Skeletal muscle cell (primary cell): ENCODE results near the gene TNS4.
A peak's percentile ranks its signal among the peaks of the same experiment; 100 is the strongest.

ENCODE experiments used
- DNase-seq: peaks from one replicate; pipeline ENCODE4 v3.0.0-alpha.2; 2010; ENCODE audit warnings: low read depth
- H3K4me3 ChIP-seq: 2 replicates; pipeline ENCODE4 v1.5.1; 2011; ENCODE audit warnings: low read depth, mild to moderate bottlenecking, control low read depth, low read length, moderate library complexity

The TNS4 gene

DNA sequence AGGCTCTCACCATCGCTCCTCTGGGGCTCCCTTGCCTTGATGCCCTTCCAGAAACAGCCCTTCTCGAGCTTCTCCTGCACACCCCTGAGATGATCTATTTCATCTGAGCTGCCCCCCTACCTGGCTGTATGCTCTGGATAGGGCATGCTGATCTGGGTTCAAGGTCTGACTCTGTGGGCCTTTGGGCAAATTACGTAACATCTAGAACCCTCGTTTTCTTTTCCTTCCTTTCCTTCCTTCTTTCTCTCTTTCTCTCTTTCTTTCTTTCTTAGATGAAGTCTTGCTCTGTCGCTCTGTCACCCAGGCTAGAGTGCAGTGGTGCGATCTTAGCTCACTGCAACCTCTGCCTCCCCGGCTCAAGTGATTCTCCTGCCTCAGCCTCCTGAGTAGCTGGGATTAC is 20.3 kb downstream of the TNS4 start:
- no peak overlapping the region for H3K4me3 ChIP-seq
- no peak for DNase-seq

DNA sequence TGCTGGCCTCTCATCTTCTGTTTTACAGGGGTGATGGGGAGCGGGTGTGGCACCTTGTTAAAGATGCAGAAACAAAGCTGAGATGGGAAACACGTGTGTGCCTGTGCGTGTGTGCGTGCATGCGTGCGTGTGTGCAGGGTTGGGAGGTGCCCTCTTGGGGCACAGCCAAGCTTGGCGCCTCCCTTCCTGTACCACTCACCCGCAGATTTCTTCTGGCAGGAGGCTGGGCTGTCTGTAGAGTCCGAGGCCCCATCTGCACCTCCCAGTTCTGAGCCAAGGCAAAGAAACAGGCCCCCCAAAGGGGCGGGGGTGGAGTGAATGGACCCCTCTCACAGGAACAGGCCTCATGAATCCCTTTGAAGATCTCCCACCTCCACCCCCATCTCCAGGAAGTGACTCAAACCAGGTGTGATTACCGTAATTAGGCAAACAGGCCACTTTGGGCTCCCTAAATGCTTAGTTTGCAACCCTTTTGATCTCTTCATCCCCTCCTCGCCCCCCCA is 20.9 kb downstream of the TNS4 start:
- H3K4me3 ChIP-seq: no peak overlapping the region
- no peak for DNase-seq

DNA sequence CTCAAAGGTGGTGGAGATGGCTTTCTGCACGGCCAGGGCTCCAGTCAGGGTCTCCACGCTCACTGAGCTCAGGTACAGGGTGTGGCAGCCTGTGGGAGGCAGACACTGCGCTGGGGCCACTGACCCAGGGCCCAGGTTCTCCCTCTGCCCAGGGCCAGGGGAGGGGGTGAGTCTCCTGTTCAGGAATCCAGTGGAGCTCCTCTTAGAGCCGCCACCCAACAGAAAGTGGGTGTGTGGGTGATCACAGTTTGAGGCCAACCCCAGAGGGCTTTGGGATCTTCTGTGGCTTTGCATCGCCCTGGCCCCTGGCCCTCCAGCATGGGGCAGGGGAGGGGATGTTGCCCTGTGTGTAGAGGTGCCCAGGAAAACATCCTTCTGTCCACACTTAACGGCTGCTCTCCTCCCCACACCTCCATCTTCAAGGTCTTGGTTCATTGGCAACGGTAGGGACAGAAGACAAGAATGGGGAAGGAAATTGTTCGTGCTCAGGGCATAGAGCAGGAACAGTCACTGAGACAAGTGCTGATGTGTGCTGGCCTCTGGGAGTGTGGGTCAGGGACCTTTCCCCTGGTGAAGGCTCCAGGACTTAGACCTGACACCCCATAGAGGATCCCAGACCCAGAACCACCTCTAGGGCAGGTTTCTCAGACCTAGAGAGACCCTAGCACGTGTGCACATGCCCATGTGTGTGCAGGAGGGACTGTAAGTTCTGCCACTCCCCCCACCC is 21.5 kb downstream of the TNS4 start:
- DNase-seq: no peak

DNA sequence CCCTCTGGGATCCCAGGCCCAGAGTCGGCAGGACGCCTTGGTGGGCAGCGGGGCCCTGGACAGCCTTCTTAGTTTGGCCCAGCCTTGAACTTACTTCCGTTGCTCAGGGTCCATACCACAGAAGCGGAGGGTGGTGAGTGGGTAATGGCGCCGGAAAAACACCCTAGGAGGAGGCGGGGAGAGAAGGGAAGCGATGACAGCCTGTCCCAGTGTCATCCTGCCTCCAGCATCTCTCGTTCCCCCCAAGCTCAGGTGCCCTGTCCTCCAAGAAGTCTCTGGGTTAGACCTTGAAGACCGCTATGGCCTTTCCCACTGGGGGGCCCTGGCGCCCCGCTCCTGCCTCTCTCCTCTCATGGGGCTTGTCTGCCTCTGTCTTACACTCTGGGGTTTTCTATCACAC is 22.9 kb downstream of the TNS4 start:
- H3K4me3 ChIP-seq: no peak overlapping the region
- DNase-seq: no peak

More for the DNA sequence above, 21.5 kb downstream of the TNS4 start:
- no peak overlapping the region for H3K4me3 ChIP-seq

DNA sequence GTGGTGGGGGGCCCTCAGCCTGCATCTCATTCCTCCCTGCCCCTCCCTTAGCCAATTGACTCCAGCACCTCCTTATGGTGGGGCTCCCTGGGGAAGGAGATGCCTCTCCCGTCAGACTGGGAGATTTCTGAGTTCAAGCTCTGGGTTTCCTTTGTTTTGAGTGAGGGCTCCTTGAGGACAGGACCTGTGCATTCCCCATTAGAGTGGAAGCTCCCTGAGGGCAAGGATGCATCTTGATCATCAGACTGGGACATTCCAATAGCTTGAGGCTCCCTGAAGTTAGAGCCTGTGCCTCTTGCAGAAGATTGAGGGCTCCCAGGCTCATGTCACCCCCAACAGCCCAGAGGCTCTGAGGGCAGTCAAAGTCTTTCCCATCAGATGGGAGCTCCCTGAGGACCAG is 23.6 kb downstream of the TNS4 start:
- DNase-seq: no peak
- H3K4me3 ChIP-seq: no peak overlapping the region

DNA sequence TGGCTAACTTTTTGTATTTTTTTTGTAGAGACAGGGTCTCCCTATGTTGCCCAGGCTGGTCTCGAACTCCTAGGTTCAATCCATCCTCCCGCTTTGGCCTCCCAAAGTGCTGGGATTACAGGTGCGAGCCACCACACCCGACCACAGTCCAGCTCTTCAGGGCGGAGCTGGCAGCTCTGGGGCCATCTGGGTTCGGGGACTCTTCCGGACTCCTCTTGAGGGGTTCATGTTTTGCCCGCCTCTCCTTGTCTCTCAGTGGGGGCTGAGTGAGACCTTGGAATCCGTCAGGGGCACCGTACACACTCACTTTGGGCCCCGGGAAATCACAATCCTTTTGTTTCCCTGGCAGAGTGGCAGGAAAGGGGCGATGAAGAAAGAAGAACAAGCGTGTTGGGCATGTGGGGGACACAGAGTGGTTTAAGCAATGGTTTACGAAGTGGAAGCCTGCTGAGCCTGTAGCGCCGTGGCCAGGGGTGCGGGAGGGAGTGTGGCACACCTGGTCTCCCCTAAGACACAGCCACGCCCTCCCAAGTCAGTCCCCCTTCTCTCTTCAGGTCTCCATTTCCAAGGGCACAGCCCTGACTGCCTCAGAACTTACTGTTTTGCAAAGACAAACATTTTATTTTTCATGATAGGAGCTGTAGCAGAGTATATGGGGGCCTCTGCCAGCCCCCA is 26.1 kb downstream of the TNS4 start:
- H3K4me3 ChIP-seq: no peak overlapping the region
- DNase-seq: no peak

DNA sequence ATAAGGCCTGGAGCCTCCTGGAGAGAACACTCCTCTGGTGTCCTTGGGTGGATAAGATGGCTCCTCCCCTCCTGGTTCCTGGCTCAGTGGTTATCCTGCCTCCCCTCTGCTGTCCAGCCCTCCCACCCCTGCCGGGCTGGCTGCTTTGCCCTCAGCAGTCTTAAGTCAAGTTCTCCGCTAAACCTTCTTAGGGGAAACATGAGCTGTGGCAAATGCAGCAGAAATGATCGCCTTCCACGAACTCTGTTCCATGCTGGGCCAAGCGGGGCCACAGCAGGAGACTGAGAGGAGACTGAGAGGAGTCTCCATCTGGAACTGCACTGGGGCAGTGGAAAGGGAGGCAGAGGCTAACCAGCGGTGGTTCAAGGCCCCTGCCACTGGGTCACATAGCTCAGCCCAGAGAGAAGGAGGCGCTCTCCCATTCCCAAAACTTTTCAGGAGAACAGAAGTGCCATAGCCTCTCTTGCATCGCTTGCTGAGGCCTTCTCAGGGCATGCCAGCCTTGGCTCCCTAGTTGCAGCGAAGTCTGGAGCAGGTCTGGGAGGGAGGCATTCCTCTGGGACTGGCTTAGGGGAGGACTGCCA is 26.9 kb downstream of the TNS4 start:
- no peak overlapping the region for H3K4me3 ChIP-seq
- no peak for DNase-seq

DNA sequence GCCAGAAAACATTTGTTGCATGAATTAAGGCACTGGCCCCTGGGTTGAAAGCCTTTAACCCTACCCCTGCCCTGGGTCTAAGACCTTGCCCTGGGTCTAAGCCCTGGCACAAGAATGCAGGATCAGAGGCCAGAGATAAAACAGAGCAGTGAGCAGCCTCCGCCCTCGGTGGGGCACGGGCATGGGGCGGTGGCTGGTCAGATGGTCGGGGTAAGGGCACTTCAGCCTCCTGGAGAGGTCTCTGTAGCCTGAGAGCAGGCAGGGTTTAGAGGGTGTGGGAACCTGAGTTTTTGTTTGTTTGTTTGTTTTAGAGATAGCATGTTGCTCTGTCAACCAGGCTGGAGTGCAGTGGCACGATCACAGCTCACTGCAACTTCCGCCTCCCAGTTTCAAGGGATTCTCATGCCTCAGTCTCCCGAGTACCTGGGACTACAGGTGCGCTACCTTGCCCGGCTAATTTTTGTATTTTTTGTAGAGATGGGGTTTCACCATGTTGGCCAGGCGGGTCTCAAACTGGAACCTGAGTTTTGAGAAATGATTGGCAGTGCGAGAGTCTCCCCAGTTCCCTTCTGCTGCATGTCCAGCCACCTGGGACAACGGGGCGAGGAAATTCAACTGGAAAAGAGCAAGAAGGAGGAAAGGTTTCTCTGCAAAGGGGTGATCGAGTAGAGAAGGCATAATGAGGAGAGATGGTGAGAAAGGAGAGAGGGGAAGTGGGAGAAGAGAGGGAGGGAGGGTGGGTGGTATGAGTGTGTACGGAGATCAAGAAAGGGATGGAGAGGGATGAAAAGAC is 27.7 kb downstream of the TNS4 start:
- H3K4me3 ChIP-seq: no peak overlapping the region
- DNase-seq: no peak

DNA sequence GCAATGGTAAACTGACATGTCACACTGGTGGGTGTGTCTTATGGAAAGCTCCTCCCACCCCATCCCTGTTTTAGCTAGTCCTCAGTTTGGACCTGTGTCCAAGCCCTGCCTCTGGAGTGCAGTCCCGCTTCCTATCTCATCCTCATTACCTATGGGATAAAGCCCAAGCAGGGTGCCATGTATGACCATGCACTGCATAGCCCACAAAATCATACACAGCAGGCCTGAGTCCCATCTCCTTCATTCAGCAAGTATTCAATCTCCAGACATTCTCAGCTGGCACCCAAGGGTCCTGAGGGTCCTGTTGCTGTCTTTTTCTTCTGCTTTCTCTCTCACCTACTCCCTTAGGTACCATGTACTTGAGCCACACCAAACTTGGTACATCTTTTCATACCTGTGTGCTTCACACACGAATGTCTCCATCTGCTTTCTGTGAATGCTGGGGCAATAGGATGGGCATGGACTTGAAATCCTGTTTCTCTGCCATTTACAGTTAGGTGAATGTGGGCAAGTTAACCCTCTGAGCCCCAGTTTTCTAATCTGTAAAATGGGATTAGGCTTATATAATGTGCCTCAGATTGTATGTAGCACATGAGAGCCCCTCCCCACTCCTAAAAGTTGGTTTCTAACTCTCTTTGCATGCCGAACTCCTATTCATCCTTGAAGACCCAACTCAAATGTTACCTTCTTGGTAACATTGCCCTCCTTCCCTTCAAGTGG is 28.5 kb downstream of the TNS4 start:
- H3K4me3 ChIP-seq: no peak overlapping the region
- DNase-seq: no peak

DNA sequence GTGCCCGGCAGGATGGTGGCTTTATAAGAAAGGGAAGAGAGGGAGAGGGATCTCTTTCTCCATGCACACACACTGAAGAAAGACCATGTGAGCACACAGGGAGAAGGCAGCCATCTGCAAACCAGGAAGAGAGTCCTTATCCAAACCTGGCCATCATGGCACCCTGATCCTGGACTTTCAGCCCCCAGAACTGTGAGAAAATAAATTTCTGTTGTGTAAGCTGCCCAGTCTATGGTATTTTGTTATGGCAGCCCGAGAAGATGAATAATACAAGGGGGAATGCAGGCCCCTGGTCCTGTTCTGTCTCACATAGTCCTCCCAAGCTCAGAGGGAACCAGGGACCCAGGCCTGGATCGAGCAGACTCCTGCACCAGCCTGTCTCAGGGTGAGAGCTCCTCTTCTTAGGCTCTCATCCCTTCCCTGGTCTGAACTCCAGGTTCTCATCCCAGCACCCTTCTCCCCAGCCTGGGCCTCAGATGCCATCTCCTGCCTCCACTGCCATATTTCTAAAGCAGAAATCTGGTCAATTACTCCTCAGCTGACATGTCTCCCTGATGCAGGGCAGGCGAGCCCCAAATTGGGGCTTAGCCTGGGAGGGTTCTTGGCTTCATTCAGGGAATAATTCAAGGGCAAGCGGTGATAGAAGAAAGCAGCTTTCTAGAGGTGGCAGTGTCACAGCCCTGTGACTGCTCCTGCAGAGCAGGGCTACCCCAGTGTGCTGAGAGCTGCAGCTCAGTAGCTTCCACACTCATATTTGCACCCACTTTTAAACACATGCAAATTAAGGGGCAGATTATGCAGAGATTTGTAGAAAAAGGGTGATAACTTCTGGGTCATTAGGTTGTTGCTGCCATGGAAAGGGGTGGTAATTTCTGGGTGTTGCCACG is 29.3 kb downstream of the TNS4 start:
- H3K4me3 ChIP-seq: no peak overlapping the region
- DNase-seq: no peak

DNA sequence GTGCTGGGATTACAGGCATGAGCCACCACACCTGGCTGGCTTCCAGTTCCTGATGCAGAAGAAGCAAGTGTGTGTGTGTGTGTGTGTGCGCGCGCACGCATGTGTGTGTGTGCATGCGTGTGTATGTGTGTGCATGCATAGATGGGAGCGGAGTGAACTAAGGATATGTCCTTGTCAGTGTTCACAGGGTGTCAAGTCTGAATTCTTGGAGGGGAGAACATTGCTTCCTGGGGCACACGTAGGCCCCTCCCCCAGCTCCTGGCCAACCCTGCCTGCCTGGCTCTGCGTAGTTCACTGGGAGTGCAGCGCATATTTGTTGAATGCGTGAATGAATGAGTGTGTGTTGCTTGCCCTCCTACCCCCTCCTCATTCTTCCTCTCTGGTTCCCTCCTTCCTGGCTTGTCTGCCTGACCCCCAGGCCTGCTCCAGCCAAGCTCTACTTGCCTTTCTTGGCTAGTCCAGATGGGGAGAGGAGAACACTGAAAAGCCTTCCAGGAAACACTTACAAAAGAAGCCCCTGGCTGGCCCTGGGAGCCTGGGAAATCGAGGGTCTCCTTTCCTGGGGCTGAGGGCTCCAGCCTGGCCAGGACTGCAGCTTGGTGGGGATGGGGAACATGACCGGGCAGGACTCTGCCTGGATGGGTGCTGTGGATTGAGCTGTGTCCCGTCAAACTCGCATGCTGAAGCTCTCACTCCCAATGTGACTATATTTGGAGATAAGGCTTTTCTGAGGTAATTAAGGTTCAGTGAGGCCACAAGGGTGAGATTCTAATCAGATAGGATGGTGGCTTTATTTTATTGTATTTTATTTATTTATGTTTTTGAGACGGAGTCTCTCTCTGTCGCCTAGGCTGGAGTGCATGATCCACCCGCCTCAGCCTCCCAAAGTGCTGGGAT is 30.2 kb downstream of the TNS4 start:
- no peak overlapping the region for H3K4me3 ChIP-seq
- DNase-seq: peak; percentile 72

DNA sequence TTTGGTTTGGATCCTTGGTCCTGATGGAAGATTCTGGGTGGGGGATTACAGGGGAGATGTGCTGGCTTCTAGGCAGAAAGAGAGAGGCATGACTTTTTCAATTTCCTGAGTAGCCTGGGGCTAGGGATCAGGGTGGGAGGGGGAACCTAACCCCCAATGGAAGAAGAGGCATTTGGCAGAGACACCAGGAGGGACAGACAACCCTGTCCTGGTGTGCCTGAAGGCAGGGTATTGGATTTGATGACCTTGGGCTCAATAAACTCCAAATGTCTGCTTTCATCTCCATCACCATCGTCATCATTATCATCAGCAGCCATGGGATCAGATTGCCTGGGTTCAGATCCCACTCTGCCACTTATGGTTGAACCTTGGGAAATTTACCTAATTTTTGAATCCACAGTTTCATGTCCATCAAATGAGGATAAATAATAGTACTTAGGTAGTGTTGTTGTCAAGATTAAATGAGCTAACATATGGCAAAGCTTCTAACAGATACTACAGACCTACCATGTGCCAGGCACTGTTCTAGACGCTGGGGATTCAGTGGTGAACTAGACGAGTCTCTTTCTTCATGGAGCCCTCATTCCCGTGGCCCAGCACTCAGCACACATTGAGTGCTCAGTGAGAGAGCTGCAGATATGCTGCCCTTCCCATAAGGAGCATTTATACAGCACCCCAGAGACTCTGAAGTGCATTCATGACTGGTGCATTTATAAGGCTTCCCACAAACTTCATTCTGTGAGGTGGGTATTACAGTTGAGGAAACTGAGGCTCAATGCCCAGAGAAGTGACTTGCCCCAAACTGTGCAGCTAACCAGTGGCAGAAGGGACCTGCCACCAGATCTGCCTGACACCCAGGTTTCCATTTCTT is 31.4 kb downstream of the TNS4 start:
- no peak overlapping the region for H3K4me3 ChIP-seq
- DNase-seq: no peak

DNA sequence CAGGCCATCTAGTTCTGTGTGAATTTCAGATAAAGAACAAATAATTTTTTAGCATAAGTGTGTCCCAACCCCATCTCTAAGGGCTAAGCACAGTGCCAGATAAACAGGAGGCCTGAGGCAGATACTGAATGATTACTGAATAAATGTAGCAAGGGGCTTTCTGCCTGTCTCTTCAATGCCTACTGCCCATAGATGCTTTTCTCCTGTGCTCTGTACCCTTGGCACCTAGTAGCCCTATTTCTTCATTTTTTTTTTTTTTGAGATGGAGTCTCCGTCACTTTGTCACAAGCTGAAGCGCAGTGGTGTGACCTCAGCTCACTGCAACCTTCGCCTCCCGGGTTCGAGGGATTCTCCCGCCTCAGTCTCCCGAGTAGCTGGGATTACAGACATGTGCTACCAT is 32.9 kb downstream of the TNS4 start:
- no peak for DNase-seq
- no peak overlapping the region for H3K4me3 ChIP-seq

DNA sequence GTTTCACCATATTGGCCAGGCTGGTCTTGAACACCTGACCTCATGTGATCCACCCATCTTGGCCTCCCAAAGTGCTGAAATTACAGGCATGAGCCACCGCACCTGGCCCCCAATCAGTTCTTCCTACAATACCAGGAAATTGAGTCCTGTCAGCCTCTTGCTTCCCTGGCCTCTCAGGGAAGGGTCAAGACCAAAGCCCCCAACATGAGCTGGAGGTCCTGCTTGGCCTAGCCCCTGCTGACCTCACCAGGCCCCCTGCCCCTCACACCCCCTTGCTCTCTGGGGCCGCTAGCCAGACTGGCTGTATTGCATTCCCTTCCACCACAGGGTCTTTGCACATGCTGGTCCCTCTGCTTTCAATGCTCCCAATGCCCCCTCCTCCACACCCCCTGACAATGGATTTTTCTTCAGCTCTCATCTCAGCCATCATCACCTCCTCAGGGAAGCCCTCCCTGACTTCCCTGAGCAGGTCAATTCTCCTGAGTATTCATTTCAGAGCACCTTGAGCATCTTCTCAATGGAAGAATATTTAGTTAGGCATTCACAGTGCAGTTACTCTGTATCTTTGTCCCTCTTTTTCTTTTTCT is 34.0 kb downstream of the TNS4 start:
- H3K4me3 ChIP-seq: no peak overlapping the region

DNA sequence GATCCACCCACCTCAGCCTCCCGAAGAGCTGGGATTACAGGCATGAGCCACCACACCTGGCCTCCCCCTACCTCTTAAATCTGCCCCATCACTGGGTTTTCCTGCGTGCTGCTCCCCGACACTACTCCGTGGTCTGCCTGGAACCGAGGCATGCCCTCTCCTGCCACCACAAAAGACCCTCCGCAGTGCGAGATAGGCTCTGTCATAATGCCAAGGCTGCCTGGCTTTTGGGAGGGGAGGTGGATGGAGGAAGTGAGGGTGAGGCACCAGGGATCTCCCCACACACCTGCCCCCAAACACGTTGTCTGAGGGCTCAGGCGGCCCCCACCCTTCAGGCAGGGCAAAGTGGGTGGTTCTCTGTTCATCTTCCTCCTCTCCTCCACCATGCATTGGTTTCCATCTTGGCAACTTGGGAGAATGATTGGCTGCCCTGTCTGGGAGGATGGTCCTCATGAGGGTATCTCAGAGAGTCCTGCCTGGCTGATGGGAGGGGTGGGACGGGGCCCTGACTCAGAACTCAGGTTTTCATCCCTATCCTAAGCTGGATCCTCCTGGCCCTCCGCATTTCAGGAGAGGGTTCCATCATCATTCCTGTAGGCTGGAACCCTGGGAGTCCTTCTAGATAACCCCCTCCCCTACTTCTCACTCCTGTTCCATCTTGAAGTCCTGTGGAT is 35.0 kb downstream of the TNS4 start:
- DNase-seq: no peak
- H3K4me3 ChIP-seq: no peak overlapping the region

More for the DNA sequence above, 34.0 kb downstream of the TNS4 start:
- no peak for DNase-seq

DNA sequence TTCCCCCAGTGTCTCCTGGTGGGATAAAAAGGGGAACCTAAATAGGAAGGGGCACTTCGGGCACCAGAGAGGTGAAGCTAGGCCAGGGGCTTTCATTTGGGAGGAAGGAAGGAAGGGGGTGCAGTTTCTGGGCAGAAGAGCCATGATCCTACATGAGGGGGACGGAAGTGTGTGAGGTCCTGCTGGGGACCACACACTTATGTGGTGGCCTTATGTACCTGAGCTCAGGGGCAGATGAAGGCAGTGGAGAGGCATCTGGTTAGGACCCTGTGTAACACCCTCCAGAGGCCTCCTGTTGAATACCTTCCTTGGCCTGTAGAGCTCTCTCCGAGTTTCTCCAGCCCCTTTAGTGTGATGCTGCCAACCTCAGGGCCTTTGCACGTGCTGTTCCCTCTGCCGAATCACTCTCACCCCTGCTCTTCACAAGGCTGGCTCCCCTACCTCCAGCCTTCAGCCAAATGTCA is 37.0 kb downstream of the TNS4 start:
- no peak for DNase-seq
- no peak overlapping the region for H3K4me3 ChIP-seq
